Pulmonary artery endothelial cell (primary cell): ENCODE results near the gene NOS1. TPM values are rescaled to one million over a fixed set of nuclear protein-coding genes. Genes with fewer than 3 reads are reported as not detected.
"Not testable (repeated sequence)": the region's sequence is repeated elsewhere in the genome, so short reads cannot be mapped to it uniquely, and the experiment has no call there.

Source experiments
- DNase-seq: peaks from one replicate; pipeline ENCODE4 v3.0.0-alpha.2; 2011; ENCODE audit warnings: low read depth, low spot score
- total RNA-seq: library from RNA; depleted of rRNA; stranded (reverse); fragments of >200 nt; gene quantifications from 2 replicates; pipeline ENCODE4 v1.2.3, GENCODE V29; 2014

The NOS1 gene
- 0.04 and 0.07 TPM in 2 replicates for total RNA-seq

GRCh38 chr12:117361347-117361751 is at the start of gene NOS1:
Gene NOS1, minus strand, starts transcription at chr12:117361626. Its CDS starts 30,557 bp downstream, at chr12:117331069.
- DNase-seq, result no peak

DNA sequence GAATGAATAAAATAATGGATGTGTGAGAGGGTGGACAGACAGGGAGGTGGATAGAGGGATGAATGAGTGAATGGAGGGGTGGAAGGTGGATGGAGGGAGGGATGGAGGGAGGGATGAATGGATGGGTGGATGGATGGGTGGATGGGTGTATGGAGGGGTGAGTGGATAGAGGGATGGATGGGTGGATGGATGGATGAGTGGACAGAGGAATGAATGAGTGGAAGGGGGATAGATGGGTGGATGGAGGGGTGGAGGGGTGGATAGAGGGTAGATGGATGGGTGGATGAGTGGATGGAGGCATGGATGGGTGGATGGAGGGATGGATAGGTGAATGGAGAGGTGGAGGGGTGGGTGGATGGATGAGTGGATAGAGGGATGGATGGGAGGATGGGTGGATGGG is 47.9 kb upstream of the NOS1 start:
- no peak for DNase-seq

DNA sequence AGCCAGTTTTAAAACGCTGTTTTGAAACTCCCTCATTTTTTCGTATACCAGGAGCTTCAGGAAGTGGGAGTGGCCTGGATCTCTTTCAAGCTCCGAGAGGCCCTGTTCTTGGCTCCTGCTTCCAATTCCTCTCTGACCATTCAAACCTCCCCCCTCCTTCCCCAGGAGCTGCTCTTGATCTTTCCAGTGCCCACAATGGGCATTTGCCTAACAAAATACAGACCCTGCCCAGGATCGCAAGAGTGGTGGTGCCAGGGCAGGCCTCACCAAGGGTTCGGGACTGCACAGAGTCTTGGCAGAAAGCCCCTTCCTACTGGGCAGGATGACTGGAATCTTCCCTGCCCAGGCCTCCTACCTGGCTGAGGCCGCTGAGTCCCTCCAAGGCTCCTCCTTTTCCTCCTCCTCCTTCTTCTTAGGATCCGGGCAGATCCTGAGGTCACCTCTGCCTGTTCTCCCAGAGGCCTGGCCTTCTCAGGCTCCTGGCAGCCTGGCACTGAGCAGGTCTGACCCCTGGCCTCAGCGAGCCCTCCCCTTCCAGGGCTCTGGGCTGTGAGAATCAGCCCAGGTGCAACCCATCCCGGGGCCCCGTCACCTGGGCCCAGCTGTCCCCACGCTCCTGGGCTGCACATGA is 46.9 kb upstream of the NOS1 start:
- DNase-seq, result no peak

DNA sequence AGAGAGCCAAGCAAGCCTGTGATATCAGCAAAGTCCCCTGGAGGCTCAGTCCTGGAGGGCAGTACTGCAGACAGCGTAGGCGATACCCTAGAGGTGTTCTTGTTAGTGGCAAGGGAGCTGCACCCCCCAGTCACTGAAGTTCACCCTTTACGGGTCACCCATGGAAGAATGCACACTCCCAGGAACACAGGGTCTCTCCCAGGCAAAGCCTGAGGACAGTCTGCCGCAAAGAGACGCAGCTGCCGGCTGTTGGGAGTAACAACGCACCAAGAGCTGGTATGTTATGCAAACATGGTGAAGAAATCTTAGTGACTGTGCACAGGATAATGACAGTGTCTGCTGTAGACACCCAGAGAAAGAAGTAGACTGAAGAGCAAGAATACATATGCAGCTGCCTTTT is 43.5 kb upstream of the NOS1 start:
- no peak for DNase-seq

- DNase-seq, result no peak
Observed at GRCh38 chr12:117404203-117404853, 42.9 kb upstream of the NOS1 start.

- DNase-seq, result no peak
Observed at GRCh38 chr12:117403586-117404139, 42.2 kb upstream of the NOS1 start.

- DNase-seq, result no peak
Observed at GRCh38 chr12:117402363-117402762, 40.9 kb upstream of the NOS1 start.

DNA sequence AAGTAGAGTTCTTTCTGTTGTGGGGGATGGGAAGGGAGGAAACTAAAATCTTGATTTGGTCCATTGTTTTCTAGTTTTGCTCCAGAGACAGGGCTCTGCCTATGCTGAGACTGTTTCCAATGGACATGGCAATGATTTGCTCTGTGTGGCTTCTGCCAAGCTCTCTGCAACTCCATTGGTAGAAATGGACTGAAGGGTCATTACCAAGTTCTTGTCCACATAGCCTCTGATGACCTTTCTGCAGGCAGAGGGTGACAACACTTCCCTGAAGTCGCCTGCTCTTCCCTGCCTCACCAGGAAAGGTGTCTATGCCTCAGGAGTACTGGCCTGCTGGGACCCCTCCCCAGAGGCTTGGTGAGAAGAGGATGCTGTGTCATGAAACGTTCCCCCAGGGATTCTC is 39.5 kb upstream of the NOS1 start:
- no peak for DNase-seq

- DNase-seq, result not testable (repeated sequence)
Observed at GRCh38 chr12:117398482-117398881, 37.1 kb upstream of the NOS1 start.

- DNase-seq, result no peak
Observed at GRCh38 chr12:117395766-117396165, 34.3 kb upstream of the NOS1 start.

DNA sequence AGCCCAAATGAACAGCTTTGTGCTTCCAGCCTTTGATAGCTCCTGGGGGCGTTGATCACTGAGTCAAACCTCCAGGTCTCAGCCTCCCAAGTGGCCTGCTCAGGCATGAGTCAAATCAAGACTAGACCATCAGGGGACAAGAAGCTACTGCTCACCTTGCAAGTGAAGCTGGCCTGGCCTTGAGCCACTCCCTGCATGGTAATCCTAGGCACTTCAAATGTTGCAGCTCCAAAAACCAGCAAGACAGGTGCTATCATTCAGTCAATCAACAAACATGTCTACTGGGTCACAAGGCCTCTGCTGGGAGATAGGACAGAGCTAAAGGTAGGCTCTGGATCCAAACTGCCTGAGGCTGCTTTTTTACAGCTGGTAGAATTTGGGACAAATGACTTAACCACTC is 33.1 kb upstream of the NOS1 start:
- DNase-seq, result no peak

DNA sequence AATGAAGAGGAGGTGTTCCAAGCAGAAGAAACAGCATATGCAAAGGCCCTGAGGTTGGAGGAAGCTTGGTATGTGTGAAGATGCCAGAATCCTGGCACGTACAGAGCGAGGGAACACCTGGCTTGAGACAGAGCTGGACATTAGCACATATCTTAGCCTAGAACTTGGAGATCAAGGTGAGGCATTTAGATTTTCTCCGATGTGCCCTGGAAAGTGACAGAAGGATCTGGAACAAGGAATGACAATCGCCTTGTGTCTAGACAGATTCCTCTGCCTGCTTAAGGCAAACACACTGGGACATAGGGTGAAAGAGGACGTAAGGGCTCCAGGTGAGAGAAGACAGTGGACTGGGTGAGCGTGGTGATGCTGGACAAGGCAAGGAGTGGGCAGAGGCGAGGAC is 32.2 kb upstream of the NOS1 start:
- DNase-seq, result no peak

- DNase-seq, result no peak
Observed at GRCh38 chr12:117390866-117391265, 29.4 kb upstream of the NOS1 start.

DNA sequence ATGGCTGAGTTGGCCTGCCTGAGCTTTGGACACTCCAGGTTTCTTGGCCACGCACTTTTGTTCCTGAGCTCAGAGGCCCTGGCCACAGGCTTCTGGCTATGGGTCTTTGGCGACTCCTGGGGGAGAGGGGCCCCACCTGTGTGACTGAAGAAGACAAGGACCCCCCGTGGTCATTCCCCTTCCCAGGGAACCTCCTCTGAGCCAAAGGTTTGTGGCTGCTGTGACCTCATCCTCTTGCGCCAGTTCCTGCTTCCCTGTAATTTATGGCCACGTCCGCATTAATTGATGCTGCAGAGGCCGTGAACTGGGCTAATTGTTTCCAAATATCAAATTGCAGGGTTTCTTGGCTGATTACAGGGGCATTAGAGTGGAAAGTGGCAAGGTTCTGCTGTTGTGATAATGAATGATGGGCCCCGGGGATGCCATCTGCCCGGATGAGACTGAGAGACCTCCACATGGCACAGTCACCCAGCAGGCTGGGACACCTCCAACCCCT is 27.6 kb upstream of the NOS1 start:
- no peak for DNase-seq

GRCh38 chr12:117387832-117388231 is 26.4 kb upstream of the NOS1 start:
- no peak for DNase-seq

DNA sequence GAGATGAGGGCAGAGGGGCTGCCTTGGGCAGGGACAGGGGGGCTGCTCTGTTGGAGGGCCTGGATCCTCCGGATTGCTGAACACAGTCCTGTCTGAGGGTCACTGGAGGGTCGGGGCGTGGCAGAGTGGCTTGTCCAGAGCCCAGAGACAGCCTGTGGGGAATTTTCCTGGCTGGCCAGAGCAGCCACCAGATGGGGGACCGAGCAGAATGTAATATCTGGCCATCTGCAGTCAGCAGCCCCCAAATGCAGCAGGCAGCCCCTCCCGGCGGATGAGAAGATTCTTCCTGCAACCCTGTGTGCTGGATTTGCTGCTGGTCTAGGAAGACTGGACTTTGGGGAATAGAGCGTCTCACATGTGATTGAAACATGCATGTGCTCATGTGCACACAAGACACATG is 23.3 kb upstream of the NOS1 start:
- no peak for DNase-seq

- no peak for DNase-seq
Observed at GRCh38 chr12:117380083-117380482, 18.7 kb upstream of the NOS1 start.

- DNase-seq, result no peak
Observed at GRCh38 chr12:117377758-117378157, 16.3 kb upstream of the NOS1 start.

GRCh38 chr12:117370588-117370987 is 9.2 kb upstream of the NOS1 start:
- no peak for DNase-seq

GRCh38 chr12:117370000-117370399 is 8.6 kb upstream of the NOS1 start:
- not testable (repeated sequence) for DNase-seq

GRCh38 chr12:117367006-117367638 is 5.7 kb upstream of the NOS1 start:
- DNase-seq, result peak; percentile 24

- DNase-seq, result no peak
Observed at GRCh38 chr12:117365049-117365616, 3.7 kb upstream of the NOS1 start.
